Ramos (cell line): ENCODE results near the gene MYO10.
"Not testable (repeated sequence)": the region's sequence is repeated elsewhere in the genome, so short reads cannot be mapped to it uniquely, and the experiment has no call there.

Experiments used
- in situ Hi-C: fragments of 300-500 bp; cut with MboI; formaldehyde crosslinking; loops from one replicate; pipeline ENCODE4 v1.14.3; 2022; ENCODE audit warnings: low sequenced_read_pairs; ENCODE audit not compliant: unreplicated experiment

The MYO10 gene

GRCh38 chr5:16936150-16936988 is at the start of gene MYO10:
Gene MYO10 (minus strand): TSS chr5:16936288. CDS start chr5:16935808, 480 bp downstream.
- in situ Hi-C loops: no loop called here

- in situ Hi-C loops: not testable (repeated sequence)
These were observed 49.2 kb upstream of the MYO10 start for GRCh38 chr5:16985304-16985703.

GRCh38 chr5:16983972-16984371 is 47.9 kb upstream of the MYO10 start:
- in situ Hi-C loops: no loop called here

- in situ Hi-C loops: no loop called here
These were observed 47.0 kb upstream of the MYO10 start for GRCh38 chr5:16983022-16983639.

GRCh38 chr5:16981700-16982099 is 45.6 kb upstream of the MYO10 start:
- in situ Hi-C loops: no loop called here

- in situ Hi-C loops: no loop called here
These were observed 44.9 kb upstream of the MYO10 start for GRCh38 chr5:16980983-16981382.

GRCh38 chr5:16978296-16978695 is 42.2 kb upstream of the MYO10 start:
- in situ Hi-C loops: no loop called here

GRCh38 chr5:16976625-16977008 is 40.5 kb upstream of the MYO10 start:
- in situ Hi-C loops: no loop called here

GRCh38 chr5:16975950-16976624 is 40.0 kb upstream of the MYO10 start:
- in situ Hi-C loops: no loop called here

GRCh38 chr5:16974981-16975380 is 38.9 kb upstream of the MYO10 start:
- in situ Hi-C loops: no loop called here

GRCh38 chr5:16970826-16971225 is 34.7 kb upstream of the MYO10 start:
- in situ Hi-C loops: no loop called here

GRCh38 chr5:16970260-16970659 is 34.2 kb upstream of the MYO10 start:
- in situ Hi-C loops: no loop called here

GRCh38 chr5:16965581-16965980 is 29.5 kb upstream of the MYO10 start:
- in situ Hi-C loops: no loop called here

GRCh38 chr5:16963821-16964220 is 27.7 kb upstream of the MYO10 start:
- in situ Hi-C loops: no loop called here

- in situ Hi-C loops: no loop called here
These were observed 25.0 kb upstream of the MYO10 start for GRCh38 chr5:16961131-16961530.

- in situ Hi-C loops: no loop called here
These were observed 21.5 kb upstream of the MYO10 start for GRCh38 chr5:16957304-16958196.

- in situ Hi-C loops: no loop called here
These were observed 17.6 kb upstream of the MYO10 start for GRCh38 chr5:16953729-16954128.

- in situ Hi-C loops: no loop called here
These were observed 17.0 kb upstream of the MYO10 start for GRCh38 chr5:16952968-16953671.

GRCh38 chr5:16946725-16947124 is 10.6 kb upstream of the MYO10 start:
- in situ Hi-C loops: no loop called here
